GM12872 (cell line): ENCODE results near the gene API5.

Experiments used
- TF ChIP-seq, protein P1 (sequence below): IDR thresholded peaks from 3 replicates; pipeline ENCODE4 v1.5.1; 2011; ENCODE audit warnings: low read depth, mild to moderate bottlenecking, low read length, moderate library complexity; ENCODE audit not compliant: insufficient read depth

The API5 gene

DNA sequence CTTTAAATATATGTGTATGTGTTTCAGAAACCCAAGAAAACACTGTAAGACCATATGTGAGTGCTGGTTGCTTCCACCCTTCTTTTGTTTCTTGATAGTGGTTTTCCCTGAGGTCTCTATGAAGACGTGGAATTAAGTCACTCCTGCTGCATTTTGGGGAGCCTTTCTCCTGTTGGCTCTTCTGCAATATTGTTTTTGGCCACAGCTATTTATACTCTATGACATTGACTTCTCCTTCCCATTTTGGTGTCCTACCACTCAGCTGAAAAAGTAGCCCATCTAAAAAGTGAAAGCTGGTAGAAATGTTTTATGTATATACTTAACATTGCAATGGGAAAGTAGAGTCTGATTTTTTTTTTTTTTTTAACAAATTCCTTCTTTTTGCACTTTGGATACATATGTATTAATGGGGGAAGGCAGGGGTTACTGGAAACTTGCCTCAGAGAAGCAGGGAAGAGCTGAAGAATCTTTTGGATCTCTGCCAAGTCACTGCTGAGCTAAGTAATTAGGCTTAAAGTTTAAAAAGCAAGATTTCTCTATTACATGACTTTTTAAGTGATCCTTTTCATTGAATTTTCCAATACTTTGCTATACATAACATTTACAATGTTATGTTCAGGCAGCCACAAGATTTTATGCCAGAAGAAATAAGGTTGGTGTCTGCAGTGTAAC, 48.7 kb downstream of the API5 start:
- TF ChIP-seq, protein P1, sequence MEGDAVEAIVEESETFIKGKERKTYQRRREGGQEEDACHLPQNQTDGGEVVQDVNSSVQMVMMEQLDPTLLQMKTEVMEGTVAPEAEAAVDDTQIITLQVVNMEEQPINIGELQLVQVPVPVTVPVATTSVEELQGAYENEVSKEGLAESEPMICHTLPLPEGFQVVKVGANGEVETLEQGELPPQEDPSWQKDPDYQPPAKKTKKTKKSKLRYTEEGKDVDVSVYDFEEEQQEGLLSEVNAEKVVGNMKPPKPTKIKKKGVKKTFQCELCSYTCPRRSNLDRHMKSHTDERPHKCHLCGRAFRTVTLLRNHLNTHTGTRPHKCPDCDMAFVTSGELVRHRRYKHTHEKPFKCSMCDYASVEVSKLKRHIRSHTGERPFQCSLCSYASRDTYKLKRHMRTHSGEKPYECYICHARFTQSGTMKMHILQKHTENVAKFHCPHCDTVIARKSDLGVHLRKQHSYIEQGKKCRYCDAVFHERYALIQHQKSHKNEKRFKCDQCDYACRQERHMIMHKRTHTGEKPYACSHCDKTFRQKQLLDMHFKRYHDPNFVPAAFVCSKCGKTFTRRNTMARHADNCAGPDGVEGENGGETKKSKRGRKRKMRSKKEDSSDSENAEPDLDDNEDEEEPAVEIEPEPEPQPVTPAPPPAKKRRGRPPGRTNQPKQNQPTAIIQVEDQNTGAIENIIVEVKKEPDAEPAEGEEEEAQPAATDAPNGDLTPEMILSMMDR: no peak

DNA sequence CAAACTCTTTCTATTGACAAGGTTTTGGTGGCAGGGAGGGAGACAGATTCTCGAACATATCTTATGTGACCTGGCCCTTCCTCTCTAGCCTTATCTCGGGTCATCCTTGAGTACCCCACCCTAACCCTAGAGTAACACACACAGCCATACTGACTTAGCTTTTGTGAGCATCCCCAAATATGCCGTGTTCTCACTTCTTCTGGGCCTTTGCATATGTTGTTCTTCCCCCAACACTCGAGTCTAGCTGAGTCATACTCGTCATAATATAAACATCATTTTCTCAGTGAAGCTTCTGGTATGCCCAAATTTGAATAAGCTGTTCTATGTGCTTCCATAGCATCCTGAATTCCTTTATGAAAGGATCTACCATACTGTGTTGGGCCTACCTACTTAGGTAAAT, 54.9 kb downstream of the API5 start:
- TF ChIP-seq, protein P1: no peak

DNA sequence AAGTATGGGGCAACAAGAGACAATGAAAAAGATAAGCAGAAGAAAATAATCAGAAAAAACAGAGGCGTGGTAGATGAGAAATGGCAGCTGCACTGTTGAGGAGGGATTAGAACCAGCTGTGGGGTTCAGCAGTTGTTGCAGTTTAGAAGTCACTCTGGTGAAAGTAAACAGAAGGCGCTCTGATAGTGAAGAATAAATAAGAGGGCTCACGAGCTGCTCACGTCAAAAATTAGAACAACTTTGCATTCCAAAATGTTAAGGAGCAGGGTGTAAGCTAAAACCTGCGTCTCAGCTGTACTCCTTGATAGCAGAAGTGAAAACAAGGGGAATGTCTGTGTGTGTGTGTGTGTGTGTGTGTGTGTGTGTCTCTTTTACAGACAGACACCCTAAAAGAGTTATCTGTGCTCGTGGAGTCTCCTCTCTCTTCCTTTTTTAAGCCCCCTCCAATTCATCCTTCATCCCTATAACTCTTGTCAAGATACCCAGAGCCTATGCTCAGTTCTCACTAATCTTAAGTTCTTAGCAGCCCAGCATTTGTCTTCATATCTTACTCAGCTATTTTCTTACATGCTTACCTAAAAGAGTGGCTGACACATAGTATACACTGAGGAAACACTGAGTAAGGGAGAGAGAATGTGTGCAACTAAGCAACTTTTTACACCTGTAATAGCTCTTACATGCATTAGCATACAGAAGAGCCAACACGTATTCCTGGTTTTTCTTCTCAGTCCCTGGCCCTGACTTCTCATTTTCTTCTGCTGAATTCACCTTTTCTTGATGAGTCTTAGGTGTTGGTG, 55.8 kb downstream of the API5 start:
- TF ChIP-seq, protein P1: no peak

DNA sequence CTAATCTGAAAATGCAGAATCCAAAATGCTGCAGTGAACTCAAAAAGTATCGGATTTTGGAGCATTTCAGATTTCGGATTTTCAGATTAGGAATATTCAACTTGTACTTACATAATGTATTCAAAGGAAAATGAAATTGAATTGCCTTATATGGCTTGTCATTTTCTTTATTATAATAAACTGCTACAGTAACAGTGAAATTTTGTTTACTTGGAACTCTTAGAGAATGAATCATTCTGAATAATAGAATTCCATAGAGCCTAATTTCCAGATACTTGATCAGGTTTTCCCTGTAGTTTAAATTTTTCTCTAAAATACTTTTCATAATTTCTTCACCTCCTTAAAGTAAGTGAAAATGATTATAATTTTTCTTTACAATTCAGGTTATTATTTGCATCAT, 64.3 kb downstream of the API5 start:
- TF ChIP-seq, protein P1: no peak

DNA sequence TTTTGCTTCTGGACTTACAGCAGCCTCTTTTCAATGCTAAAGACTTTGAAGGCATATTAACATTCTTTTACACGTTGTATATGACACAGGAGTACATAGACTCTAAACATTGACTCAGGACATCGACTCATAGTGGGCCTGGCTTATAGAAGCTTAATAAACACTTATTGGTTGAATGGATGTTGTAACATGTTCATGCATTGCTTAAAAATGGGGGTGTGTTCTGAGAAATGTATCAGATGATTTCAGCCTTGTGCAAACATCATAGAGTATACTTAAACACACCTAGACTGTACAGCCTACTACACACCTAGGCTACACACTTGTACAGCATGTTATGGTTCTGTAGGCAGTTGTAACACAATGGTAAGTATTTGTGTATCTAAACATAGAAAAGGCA, 64.8 kb downstream of the API5 start:
- TF ChIP-seq, protein P1: no peak

DNA sequence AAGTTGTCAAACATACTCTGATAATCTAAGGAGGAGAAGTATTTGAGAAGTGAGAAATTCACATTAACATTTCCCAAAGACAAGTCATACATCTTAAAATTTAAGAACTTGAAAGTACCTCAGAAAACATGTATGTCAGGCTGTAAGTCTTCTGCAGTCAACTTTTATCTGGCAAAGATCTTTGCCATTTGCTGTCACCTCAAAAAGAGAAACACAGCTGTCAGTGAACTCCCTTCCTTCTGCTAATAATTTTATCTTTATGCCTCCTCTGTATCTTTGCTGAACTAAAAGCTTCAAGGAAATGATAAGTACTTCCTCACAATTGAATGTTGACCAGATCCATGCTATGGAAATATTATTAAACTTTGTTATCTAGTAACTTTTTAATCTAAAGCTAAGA, 65.6 kb downstream of the API5 start:
- TF ChIP-seq, protein P1: no peak

DNA sequence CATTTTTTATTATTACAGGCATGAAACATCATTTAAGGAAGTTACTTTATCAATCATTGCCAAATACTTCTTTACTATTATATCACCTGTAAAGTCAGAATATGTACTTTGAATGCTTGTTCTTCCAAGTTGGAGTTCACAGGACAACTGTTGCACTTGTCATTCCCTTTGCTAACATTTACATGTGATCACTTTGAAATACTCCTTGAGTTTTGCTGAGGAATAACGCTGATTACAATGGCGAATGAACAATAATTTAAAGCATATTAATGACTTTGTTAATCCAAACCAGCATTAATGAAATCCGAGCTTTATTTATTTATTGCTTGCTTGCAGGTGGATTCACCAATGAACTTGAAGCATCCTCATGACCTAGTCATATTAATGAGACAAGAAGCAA, 67.1 kb downstream of the API5 start:
- TF ChIP-seq, protein P1: no peak
